ENCODE measurements around the gene COL16A1. TPM values are rescaled to one million over a fixed set of nuclear protein-coding genes. Genes with fewer than 3 reads are reported as not detected.

Gene COL16A1
- total and polyA plus RNA-seq, 2 of the 13 experiments (the other 11 are each of a cell fraction or from before 2014, with no cell fraction given), result 4.3 to 12.2 TPM

DNA sequence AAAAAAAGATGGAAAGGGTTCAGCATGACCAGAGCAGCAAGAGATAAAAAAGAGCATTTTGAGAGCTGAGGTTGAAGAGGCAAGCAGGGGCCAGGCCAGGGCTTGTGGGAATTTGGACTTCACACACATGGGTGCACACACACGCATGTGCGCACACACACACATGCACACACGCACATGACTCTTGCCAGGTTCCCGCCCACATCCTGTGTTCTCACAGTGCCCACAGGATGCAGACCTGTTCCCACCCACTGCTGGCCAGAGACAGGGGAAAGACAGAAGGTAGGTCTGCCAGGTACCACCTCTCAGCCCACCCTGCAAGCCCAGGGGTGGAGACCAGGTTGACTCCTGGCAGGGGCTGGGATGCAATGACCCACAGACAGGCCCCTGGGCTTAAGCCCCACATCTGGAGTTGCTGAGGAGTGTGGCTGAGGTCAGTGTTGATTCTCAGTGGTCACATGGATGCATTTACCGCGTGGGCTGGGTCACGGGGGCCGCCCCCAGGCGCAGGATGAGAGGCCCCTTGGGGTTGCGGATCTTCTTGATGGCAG lies 4.4 kb downstream of the COL16A1 start (continued):
- no peak for TF ChIP-seq ZHX2 (IDR thresholded peaks at IDR 0.05; ENCODE audit: low read depth)
- no peak for TF ChIP-seq ZHX2 (CRISPR knock-in tag; IDR thresholded peaks at IDR 0.05; ENCODE audit: borderline replicate concordance)
- no peak for TF ChIP-seq ZNF414 (CRISPR knock-in tag; IDR thresholded peaks at IDR 0.05)
- TF ChIP-seq SRSF4 (IDR thresholded peaks at IDR 0.05; ENCODE audit: low read depth, low read length, poor library complexity, severe bottlenecking), result no peak

- Histone ChIP-seq H3K9me3 (ENCODE audit: low read length) (no peaks in the 10 kb centered on the region), H3K9ac (ENCODE audit: insufficient read depth, low read depth, low read length) (no peak overlapping the region), H3K4me2 (ENCODE audit: low read depth, low read length) (no peak overlapping the region), H3K4me1 (ENCODE audit: insufficient read depth, low read length) (peaks cover 31% of the 10 kb centered on the region), H2AFZ (ENCODE audit: low read length) (no peak overlapping the region), H4K20me1 (ENCODE audit: insufficient read depth, low read length) (no peaks in the 10 kb centered on the region), H3K27ac (ENCODE audit: extremely low read length, insufficient read depth, low read length) (no peak overlapping the region), H3K36me3 (replicated peaks in 1 of 2; ENCODE audit: control insufficient read depth in 1 of 2, insufficient read depth in 2 of 2, low read length in 2 of 2) (no peaks in the 10 kb centered on the region; a peak in 2 of 5 replicates), H3K79me2 (ENCODE audit: insufficient read depth, low read length) (no peaks in the 10 kb centered on the region), H3K27me3 (ENCODE audit: control insufficient read depth in 1 of 2, insufficient read depth in 2 of 2, low read length in 2 of 2) (no peaks in the 10 kb centered on the region), H3K4me3 (replicated peaks in 1 of 3; ENCODE audit: insufficient read depth in 1 of 3, low read depth in 2 of 3, low read length in 3 of 3) (no peak overlapping the region)
- CTCF ChIA-PET (ENCODE audit: low intra/inter-chr PET ratio, low total read pairs), result no interaction called here
- POLR2A ChIA-PET, result no interaction called here
- BruUV-seq (replicated peaks), result no TSS peak
- no peak for TF ChIP-seq POLR2A (IDR thresholded peaks at IDR 0.05; ENCODE audit: insufficient read depth in 1 of 2, low read depth in 2 of 2, low read length in 2 of 2)
- ATAC-seq, result no peak
- no peak for DNase-seq (ENCODE audit: low spot score)
- in situ Hi-C loops (cut with HindIII; ENCODE audit: extremely low pct_ligation_motif_present, low pct_unique_long_range_greater_than_20kb) (no loop called here), intact Hi-C loops (cut with micrococcal nuclease; ENCODE audit: unreplicated experiment) (no loop called here)
- WGBS (ENCODE audit: low lambda C conversion rate), result 93% methylated on average over 10 of the region's 12 CpGs
- FAIRE-seq, result no peak
These were observed 6.3 kb downstream of the COL16A1 start for GRCh38 chr1:31697369-31697984.
